OCI-M2 (cell line): ENCODE results near the gene ZNF280C.
"Not testable (repeated sequence)": the region's sequence is repeated elsewhere in the genome, so short reads cannot be mapped to it uniquely, and the experiment has no call there.

ENCODE experiments used
- DNase-seq: peaks from one replicate; lab custom pipeline; 2025; ENCODE audit not compliant: unreplicated experiment; lab: John Stamatoyannopoulos, UW

The ZNF280C gene, protein sequence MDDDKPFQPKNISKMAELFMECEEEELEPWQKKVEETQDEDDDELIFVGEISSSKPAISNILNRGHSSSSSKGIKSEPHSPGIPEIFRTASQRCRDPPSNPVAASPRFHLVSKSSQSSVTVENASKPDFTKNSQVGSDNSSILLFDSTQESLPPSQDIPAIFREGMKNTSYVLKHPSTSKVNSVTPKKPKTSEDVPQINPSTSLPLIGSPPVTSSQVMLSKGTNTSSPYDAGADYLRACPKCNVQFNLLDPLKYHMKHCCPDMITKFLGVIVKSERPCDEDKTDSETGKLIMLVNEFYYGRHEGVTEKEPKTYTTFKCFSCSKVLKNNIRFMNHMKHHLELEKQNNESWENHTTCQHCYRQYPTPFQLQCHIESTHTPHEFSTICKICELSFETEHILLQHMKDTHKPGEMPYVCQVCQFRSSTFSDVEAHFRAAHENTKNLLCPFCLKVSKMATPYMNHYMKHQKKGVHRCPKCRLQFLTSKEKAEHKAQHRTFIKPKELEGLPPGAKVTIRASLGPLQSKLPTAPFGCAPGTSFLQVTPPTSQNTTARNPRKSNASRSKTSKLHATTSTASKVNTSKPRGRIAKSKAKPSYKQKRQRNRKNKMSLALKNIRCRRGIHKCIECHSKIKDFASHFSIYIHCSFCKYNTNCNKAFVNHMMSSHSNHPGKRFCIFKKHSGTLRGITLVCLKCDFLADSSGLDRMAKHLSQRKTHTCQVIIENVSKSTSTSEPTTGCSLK

DNA sequence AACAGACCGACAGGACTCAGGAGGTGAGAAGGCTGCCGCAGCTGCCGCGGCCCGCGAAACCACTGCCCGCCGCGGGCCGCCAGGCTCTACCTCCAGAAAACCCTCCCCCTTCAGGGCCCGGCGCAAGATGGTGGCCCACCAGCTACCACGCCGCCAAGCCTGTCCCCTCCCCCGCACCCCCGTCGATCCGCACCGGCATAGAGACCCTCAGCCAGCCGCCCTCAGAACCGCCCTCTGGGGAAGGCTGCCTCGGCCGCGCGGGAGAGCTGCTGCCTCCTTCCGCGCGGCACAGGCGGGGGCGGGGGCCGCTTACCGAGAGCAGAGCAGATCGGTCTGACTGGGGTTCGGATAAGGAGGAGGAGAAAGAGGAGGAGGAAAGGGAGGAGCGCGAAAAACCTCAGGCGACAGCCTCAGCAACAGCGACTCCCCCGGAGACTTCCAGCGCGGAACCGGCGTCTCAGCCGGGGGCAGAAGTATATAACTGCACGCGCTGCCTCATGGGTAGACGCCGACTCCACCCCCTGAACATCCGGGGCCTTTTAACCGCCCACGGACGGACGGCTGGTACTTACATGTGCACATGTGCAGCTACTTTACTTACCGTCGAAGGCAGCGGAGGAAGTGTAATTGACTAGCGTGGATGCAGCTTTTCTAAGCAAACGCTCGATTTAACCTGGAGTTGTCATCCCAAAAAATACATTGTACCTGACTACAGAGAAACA is at the start of gene ZNF280C:
ZNF280C (minus strand) TSS at position 451 of the 722 bp plus-strand sequence. CDS start 8,450 bp downstream, outside the sequence.
- DNase-seq, result peak; percentile 35

DNA sequence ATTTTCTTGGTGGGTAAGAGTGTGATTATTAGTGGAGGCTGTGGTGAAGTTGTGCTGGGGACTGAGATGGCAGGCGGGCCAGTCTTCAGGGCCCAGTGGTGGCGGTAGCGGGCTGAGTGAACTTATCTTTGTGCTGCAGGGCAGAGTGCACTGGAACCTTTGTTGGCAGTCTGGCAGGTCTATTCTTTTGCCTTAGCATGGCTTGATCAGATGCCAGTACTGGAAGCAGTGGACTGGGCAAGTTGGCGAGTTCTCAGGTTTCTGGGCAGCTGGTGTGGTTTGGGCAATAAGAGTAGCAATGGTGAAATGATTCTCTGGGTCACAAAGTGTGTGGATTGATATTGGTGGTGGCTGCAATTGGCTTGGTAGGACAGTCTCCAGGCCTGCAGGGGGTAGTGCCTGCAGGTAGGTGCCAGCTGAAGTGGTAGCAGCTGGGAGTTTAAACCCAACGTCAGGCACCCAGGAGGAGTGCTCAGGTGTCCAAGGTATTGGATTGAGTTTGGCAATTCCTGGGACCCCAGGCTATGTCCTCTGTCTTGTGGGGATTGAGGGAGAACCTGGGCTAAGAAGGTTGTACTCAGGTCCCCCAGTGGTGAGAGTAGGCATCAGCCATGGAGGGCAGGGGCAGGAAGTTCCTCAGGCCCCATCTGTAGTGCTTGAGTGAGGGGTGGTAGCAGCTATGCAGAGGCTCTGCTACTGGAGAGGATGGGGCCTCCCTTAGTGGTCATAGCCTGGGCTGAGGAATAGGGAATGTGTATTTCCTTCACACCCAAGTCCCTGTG is 36.1 kb upstream of the ZNF280C start:
- no peak for DNase-seq

- DNase-seq, result no peak
Measured at GRCh38 chrX:130301977-130302376, 33.3 kb upstream of the ZNF280C start.

DNA sequence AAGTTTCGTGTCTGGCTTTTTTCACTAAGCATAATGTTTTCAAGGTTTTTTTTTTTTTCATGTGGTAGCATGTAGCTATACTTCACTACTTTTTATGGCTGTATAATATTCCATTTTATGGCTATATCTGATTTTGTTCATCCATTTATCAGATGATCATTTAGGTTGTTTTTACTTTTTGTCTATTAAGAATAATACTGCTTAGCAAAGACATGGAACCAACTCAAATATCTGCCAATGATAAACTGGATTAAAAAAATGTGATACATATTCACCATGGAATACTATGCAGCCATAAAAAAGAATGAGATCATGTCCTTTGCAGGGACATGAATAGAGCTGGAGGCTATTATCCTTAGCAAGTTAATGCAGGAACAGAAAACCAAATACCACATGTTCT is 32.7 kb upstream of the ZNF280C start:
- no peak for DNase-seq

GRCh38 chrX:130300010-130300282 is 31.2 kb upstream of the ZNF280C start:
- no peak for DNase-seq

DNA sequence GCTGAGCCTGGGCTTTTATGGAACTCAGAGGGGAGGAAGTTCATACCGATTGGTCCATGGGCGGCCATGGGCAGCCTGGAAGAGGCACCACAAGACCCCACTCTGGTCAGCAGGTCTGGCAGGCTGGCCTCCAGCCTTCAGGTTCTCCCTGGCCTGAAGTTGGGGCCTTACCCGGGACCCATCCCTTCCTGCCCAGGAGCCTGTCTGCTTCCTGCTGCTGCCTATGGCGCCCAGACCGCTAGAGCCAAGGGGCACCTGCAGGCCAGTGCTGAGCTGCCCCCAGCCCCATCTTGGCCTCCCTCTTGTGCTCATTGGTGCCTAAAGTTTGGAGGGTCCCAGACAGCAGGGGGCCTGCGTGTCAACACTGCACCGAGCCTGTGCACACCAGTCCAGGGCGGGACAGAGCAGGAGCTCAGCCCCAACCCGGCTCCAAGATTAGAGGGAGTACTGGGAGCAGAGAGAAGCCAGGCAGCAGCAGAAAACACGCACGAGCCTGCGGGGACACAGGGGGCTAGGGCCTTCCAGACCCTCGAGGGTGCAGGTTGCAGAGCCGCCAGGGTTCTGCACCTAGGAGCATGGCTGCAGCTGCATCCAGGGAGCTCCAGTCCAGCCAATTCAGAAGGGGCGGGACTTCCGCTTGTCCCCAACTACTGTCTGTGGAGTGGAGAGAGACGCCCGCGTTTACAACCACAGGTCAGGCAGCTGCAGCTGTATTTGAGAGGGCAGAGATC is 30.7 kb upstream of the ZNF280C start:
- no peak for DNase-seq

DNA sequence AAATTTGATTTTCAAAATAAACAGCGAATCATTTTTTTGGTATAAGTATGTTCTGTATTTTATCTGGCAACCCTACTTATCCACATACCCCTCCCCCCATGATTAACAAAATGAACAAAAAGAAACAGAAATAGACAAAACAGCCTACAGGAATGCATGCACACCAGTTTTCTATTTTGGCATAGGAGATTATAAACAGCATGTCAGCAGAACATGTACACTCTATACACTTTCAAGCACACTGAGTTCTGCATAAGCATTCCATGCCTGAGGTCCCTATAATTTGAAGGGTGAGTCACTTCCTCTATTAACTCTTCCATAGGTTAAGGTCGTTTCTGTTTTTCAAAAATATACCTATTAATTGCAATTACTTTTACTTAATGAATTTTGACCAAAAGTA is 28.0 kb upstream of the ZNF280C start:
- DNase-seq, result no peak

GRCh38 chrX:130296297-130296678 is 27.6 kb upstream of the ZNF280C start:
- DNase-seq, result no peak

GRCh38 chrX:130295519-130296296 is 27.0 kb upstream of the ZNF280C start:
- DNase-seq, result no peak

DNA sequence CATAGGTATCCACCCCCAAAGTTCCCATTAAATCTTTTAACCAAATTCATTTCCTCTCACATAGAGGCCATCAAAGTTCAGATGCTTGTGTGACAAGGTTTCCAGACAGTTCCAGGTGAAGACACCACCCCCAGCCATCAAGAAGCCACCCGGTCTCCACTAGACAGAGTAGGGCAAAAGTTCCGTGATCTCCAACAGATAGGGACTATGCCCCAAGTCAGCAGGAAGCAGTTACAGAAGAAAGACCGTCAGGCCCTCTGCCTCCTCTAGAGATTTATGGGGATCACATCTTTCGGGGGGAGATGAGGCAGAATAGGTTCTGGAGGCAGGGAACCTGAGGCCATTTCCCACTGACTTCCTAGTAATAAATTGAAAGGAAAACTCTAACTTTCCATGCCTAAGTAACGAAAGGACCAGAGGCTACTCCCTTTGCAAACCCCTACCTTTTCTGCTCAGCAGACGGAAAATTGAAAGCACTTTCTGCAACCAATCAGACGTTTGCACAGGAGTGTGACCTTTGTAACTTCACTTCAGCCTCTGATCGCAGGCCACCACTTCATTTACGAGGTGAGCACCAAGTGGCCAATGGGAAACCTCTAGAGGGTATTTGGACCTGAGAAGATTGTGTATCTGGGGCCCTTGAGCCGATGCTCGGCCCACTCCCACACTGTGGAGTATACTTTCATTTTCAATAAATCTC is 18.5 kb upstream of the ZNF280C start:
- no peak for DNase-seq

DNA sequence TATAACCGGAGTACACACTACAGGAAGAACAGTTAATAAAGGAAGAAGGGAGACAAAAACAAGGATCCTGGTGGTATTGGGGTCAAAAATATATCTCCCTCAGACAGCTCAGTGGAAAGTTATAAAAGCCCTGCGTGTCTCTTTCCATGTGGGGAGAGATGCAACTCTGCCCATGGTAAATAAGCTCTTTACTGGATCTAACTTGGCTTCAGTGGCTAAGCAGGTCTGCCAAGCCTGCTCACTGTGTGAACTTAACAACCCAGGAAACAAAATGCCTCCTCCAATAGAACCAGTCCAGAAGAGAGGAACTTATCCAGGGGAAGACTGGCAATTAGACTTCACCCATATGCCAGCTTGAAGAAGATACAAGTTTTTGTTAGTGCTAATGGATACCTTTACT is 17.0 kb upstream of the ZNF280C start:
- no peak for DNase-seq

GRCh38 chrX:130285069-130285620 is 16.4 kb upstream of the ZNF280C start:
- no peak for DNase-seq

GRCh38 chrX:130282151-130282550 is 13.5 kb upstream of the ZNF280C start:
- no peak for DNase-seq

DNA sequence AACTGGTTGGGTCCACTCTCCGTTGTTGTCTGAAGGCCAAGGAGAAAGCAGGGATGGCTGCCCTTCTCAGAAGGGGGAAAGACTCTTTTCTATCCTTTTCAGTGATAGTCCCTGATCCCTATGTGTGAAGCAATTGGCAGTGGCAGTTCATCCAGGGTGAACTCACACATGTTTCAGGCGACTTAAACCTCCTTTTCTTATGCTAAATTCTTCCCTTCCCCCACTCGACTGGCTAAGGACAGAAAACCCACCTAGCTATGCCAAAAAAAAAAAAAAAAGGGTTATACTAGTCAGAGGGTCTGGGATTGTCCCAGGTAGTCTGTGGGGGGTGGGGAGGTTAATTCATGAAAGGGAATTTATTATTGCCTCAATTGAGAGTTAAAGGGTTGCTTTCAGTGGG is 12.2 kb upstream of the ZNF280C start:
- no peak for DNase-seq

GRCh38 chrX:130272253-130272652 is 3.6 kb upstream of the ZNF280C start:
- DNase-seq, result not testable (repeated sequence)

- DNase-seq, result not testable (repeated sequence)
Measured at GRCh38 chrX:130269391-130269790, 692 bp upstream of the ZNF280C start.

GRCh38 chrX:130267956-130268448 is 697 bp downstream of the ZNF280C start:
- no peak for DNase-seq

DNA sequence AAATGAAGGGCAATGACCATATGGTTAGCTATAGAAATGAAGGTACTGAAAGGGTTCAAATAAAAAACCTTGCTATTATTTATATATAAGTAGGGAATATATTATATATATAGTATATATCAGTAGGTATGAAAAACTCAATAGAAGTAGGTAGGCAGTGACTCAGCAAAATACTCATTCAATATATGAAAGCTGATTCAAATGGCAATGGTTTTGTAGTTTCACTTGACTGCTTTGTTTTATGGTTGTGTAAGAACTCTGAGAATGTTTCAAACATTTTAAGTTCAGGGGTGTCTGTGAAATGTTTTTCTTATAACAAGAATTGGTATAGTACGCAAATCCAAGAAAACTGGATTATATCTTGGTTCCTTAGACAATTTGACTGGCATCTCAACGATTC is 4.1 kb downstream of the ZNF280C start:
- DNase-seq, result no peak

- DNase-seq, result no peak
Measured at GRCh38 chrX:130263016-130263415, 5.7 kb downstream of the ZNF280C start.
